Hepatocyte (in vitro differentiated cells): ENCODE data around the gene CATSPERE.

Source experiments
- EZH2 ChIP-seq: fragments of 200-600 bp; sonication (generic); IDR thresholded peaks from 2 replicates; pipeline ENCODE4 v1.6.1; 2016; ENCODE audit warnings: antibody characterized with exemption, mild to moderate bottlenecking, borderline replicate concordance
- EZH2phosphoT487 ChIP-seq: fragments of 200-600 bp; sonication (generic); IDR thresholded peaks from one replicate; pipeline ENCODE4 v1.6.1; 2018; ENCODE audit warnings: antibody characterized with exemption, mild to moderate bottlenecking, low read depth, moderate library complexity; ENCODE audit not compliant: unreplicated experiment, severe bottlenecking

DNA sequence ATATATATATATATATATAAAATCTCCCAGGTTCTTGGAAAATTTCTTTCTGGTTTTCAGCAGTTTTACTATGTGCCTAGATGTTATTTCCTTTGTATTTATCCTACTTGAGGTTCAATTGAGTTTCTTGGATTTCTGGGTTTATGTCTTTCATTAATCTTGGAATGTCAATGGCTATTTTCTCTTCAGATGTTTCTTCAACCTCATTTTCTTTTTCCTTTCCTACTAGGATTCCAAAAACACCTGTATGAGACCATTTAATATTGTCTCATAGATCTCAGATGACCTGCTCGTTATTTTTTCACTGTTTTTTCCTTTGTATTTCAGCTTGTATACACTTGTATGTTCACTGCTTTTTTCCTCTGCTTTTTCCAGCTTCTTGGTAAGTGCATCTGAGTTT is 96.5 kb downstream of the CATSPERE start:
- TF ChIP-seq EZH2phosphoT487 (no peak), EZH2 (no peak)
